Astrocyte of the spinal cord (primary cell): ENCODE data around the gene IGF2BP3.

Experiments
- DNase-seq: peaks from one replicate; pipeline ENCODE4 v3.0.0; 2011; ENCODE audit warnings: low read depth, low spot score
- H3K4me3 ChIP-seq: 2 replicates; pipeline ENCODE4 v1.5.1; 2011; ENCODE audit warnings: low read depth, mild to moderate bottlenecking, low read length, moderate library complexity
- in situ Hi-C: cut with HindIII; loops from 2 replicates; pipeline ENCODE4 v1.10.0; 2017; ENCODE audit warnings: low sequenced_read_pairs
- TF ChIP-seq, protein P1 (sequence below): IDR thresholded peaks from 2 replicates; pipeline ENCODE4 v1.5.1; 2012; ENCODE audit warnings: low read depth, mild to moderate bottlenecking, low read length, inconsistent platforms

Gene IGF2BP3

DNA sequence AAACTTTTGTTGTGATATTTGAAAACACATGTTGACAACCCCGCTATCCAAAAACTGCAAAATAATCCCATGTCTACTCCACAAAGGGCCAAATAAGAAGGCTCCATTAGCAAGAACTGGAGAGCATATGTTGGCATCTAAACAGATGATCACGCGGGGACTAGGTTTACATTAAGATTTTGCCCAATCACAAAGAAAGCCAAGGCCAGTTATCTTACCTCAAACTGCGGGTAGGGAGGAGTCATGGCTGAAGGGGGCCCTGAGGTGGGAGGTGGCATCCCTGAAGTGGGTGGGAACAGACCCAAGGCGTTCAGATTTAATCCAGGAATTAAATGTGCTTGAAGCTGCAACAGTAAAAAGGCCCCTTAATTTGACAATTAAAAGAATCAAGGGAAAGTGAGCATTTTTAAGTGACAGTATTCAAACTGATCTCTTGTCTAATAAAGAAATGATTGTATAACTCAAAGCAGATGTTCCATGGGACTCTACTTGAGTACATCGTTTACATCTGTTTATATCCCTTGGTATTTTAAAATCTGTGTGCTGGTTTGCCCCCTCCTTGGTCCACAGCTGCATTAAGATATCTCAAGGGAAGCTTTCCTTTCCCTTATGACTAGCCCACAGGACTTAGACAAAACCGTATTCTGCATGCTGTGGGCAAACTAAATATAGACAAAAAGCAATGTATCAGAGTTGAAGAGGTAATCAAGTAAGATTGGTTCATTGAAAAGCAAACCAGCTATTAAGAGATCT lies 128.3 kb downstream of the IGF2BP3 start:
- in situ Hi-C loops = no loop called here
- no peak for DNase-seq
- TF ChIP-seq, protein P1, sequence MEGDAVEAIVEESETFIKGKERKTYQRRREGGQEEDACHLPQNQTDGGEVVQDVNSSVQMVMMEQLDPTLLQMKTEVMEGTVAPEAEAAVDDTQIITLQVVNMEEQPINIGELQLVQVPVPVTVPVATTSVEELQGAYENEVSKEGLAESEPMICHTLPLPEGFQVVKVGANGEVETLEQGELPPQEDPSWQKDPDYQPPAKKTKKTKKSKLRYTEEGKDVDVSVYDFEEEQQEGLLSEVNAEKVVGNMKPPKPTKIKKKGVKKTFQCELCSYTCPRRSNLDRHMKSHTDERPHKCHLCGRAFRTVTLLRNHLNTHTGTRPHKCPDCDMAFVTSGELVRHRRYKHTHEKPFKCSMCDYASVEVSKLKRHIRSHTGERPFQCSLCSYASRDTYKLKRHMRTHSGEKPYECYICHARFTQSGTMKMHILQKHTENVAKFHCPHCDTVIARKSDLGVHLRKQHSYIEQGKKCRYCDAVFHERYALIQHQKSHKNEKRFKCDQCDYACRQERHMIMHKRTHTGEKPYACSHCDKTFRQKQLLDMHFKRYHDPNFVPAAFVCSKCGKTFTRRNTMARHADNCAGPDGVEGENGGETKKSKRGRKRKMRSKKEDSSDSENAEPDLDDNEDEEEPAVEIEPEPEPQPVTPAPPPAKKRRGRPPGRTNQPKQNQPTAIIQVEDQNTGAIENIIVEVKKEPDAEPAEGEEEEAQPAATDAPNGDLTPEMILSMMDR = no peak
- no peak overlapping the region for H3K4me3 ChIP-seq

- no peak overlapping the region for H3K4me3 ChIP-seq
- no peak for DNase-seq
- in situ Hi-C loops = no loop called here
These were observed 131.4 kb downstream of the IGF2BP3 start for GRCh38 chr7:23338863-23339262.

DNA sequence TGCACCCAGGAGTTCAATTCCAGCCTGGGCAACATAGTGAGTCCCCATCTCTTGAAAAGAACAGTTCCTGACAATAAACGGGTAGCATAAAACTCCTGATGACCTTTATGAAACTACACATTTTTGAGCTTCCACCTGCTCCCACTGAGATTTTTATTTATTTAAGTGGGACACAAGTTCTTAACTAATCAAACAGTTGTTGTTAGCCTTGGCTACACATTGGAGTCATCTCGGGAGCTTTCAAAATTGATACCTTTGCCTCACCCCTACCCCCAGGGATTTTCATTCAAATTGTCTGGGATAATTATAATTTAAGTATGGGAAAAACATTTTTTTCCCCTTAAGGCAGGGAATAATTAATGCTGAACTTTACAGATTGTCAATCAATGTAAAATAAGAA lies 131.9 kb downstream of the IGF2BP3 start:
- TF ChIP-seq, protein P1 = no peak
- no peak overlapping the region for H3K4me3 ChIP-seq
- DNase-seq = no peak
- in situ Hi-C loops = no loop called here

More at GRCh38 chr7:23338863-23339262, 131.4 kb downstream of the IGF2BP3 start:
- TF ChIP-seq, protein P1 = no peak

- in situ Hi-C loops = no loop called here
- DNase-seq = no peak
- TF ChIP-seq, protein P1 = no peak
- no peak overlapping the region for H3K4me3 ChIP-seq
These were observed 132.9 kb downstream of the IGF2BP3 start for GRCh38 chr7:23337374-23337773.

DNA sequence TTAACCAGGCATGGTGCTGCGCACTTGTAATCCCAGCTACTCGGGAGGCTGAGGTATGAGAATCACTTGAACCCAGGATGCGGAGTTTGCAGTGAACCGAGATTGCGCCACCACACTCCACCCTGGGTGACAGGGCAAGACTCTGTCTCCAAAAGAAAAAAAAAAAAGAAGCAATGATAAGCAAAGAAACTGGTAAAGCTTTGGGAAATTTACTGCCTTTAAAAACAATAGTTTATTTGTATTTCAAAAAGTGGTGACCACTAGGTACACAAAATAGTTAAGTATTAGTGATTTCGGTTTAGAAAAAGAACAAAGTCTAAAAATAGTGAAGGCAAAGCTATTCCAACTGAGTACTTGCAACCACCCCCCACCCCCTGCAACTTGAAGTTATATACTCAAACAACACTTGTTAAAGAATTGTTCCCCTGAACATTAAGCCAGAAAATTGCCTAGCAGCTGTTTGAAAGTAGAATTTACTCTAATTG lies 133.4 kb downstream of the IGF2BP3 start:
- TF ChIP-seq, protein P1 = no peak
- no peak for DNase-seq
- in situ Hi-C loops = no loop called here
- H3K4me3 ChIP-seq = no peak overlapping the region

GRCh38 chr7:23336086-23336485 lies 134.2 kb downstream of the IGF2BP3 start:
- DNase-seq = no peak
- TF ChIP-seq, protein P1 = no peak
- in situ Hi-C loops = no loop called here
- H3K4me3 ChIP-seq = no peak overlapping the region
